Hair follicular keratinocyte (primary cell): ENCODE results near the gene FUT1. TPM values are rescaled to one million over a fixed set of nuclear protein-coding genes. Genes with fewer than 3 reads are reported as not detected.

Experiments
- total RNA-seq: library from RNA; depleted of rRNA; stranded (reverse); fragments of >200 nt; gene quantifications from 2 replicates; pipeline ENCODE4 v1.2.3, GENCODE V29; 2015

FUT1 gene
- total RNA-seq: 7.3 and 11.6 TPM in 2 replicates

GRCh38 chr19:48752496-48753365 is at the start of gene FUT1:
FUT1 (minus strand) TSS chr19:48752641; CDS start chr19:48751281, 1,360 bp downstream.

GRCh38 chr19:48755084-48755641 is 2.7 kb upstream of the FUT1 start, which contains the start of gene FGF21:
FGF21 (plus strand) TSS chr19:48755524; CDS start chr19:48756237, 713 bp downstream.

GRCh38 chr19:48746738-48747575 is 5.5 kb downstream of the FUT1 start, which contains the start of gene IZUMO1:
IZUMO1 (minus strand) TSS chr19:48746909; CDS start chr19:48745859, 1,050 bp downstream.

GRCh38 chr19:48740164-48740972 is 12.1 kb downstream of the FUT1 start, which contains the start of gene RASIP1:
RASIP1 (minus strand) TSS chr19:48740610; CDS start chr19:48740282, 328 bp downstream.

GRCh38 chr19:48719263-48720171 is 32.9 kb downstream of the FUT1 start, which contains the start of gene MAMSTR:
MAMSTR (minus strand) TSS chr19:48719725; CDS start chr19:48719031, 694 bp downstream.

Other genes starting within 250 kb of the FUT1 start
- gene LMTK3, start 240.8 kb downstream of the FUT1 start, total RNA-seq: 2.8 and 3.7 TPM in 2 replicates
- gene SULT2B1, start 200.5 kb downstream of the FUT1 start, total RNA-seq: 1.5 and 1.6 TPM in 2 replicates
- not detected in 2 replicates for gene SPACA4, start 145.9 kb downstream of the FUT1 start, total RNA-seq
- 0.08 and 0.23 TPM in 2 replicates for gene FAM83E, start 137.6 kb downstream of the FUT1 start, total RNA-seq
- 2,779 and 2,974 TPM in 2 replicates for gene RPL18, start 133.5 kb downstream of the FUT1 start, total RNA-seq
- 8.7 and 10.3 TPM in 2 replicates for gene SPHK2, start 133.1 kb downstream of the FUT1 start, total RNA-seq
- gene DBP, start 115.3 kb downstream of the FUT1 start, total RNA-seq: 3.0 and 10.3 TPM in 2 replicates
- gene CA11, start 106.5 kb downstream of the FUT1 start, total RNA-seq: 1.2 and 1.6 TPM in 2 replicates
- not detected in 2 replicates for gene NTN5, start 79.6 kb downstream of the FUT1 start, total RNA-seq
- gene FUT2, start 56.7 kb downstream of the FUT1 start, total RNA-seq: 1.4 and 4.8 TPM in 2 replicates
- 0.39 and 0.72 TPM in 2 replicates for gene MAMSTR, start 32.9 kb downstream of the FUT1 start, total RNA-seq
- 17.6 and 25.1 TPM in 2 replicates for gene RASIP1, start 12.0 kb downstream of the FUT1 start, total RNA-seq
- gene IZUMO1, start 5.7 kb downstream of the FUT1 start, total RNA-seq: 0.04 and 0.23 TPM in 2 replicates
- gene FGF21, start 2.9 kb upstream of the FUT1 start, total RNA-seq: not detected in 2 replicates
- gene BCAT2, start 58.4 kb upstream of the FUT1 start, total RNA-seq: 63.9 and 77.8 TPM in 2 replicates
- gene HSD17B14, start 83.8 kb upstream of the FUT1 start, total RNA-seq: 0.23 and 1.2 TPM in 2 replicates
- gene PLEKHA4, start 116.0 kb upstream of the FUT1 start, total RNA-seq: 7.4 and 11.0 TPM in 2 replicates
- 22.4 and 61.8 TPM in 2 replicates for gene PPP1R15A, start 119.8 kb upstream of the FUT1 start, total RNA-seq
- not detected in 2 replicates for gene TULP2, start 146.1 kb upstream of the FUT1 start, total RNA-seq
- gene NUCB1, start 147.7 kb upstream of the FUT1 start, total RNA-seq: 214 and 343 TPM in 2 replicates
- 0.11 and 1.2 TPM in 2 replicates for gene DHDH, start 181.1 kb upstream of the FUT1 start, total RNA-seq
- gene BAX, start 202.2 kb upstream of the FUT1 start, total RNA-seq: 92.1 and 106 TPM in 2 replicates
- gene FTL, start 212.7 kb upstream of the FUT1 start, total RNA-seq: 713 and 910 TPM in 2 replicates
- gene GYS1, start 240.7 kb upstream of the FUT1 start, total RNA-seq: 46.7 and 54.8 TPM in 2 replicates
- gene RUVBL2, start 241.2 kb upstream of the FUT1 start, total RNA-seq: 231 and 392 TPM in 2 replicates